MM.1S (cell line): Measurements from ENCODE around the gene DUSP9.

Source experiments
- CTCF ChIP-seq: fragments of 300-600 bp; sonication (generic); IDR thresholded peaks from 2 replicates; pipeline ENCODE4 v1.5.1; 2016; ENCODE audit warnings: antibody characterized with exemption, low read length, mixed read lengths
- EZH2 ChIP-seq: fragments of 300-600 bp; sonication (generic); optimal IDR thresholded peaks from 2 replicates; pipeline ENCODE3; 2017; ENCODE audit warnings: low read depth, mild to moderate bottlenecking, antibody characterized with exemption, low read length, mixed read lengths

GRCh38 chrX:153672531-153673427 is 25.8 kb downstream of the DUSP9 start:
- TF ChIP-seq CTCF (no peak), EZH2 (no peak)
